Stimulated activated CD4-positive, alpha-beta T cell treated with anti-CD3 and anti-CD28 coated beads, Interleukin-1b, Interleukin-23, amount 100 ng/mL, for 1 hour (primary cell): ENCODE results near the gene CES2.
A peak's percentile ranks its signal among the peaks of the same experiment; 100 is the strongest.
"Not testable (repeated sequence)": the region's sequence is repeated elsewhere in the genome, so short reads cannot be mapped to it uniquely, and the experiment has no call there.

Source experiments
- DNase-seq, 2 donors: peaks; one replicate each; pipeline ENCODE4 v3.0.0-alpha.2; 2020; ENCODE audit warnings: low read depth in 2 of 2

CES2 gene

GRCh38 chr16:66977341-66978113, 42.2 kb downstream of the CES2 start:
- peak; percentile 74 to 92 for DNase-seq

- DNase-seq = no peak
Observed at GRCh38 chr16:66979011-66979717, 43.8 kb downstream of the CES2 start.

GRCh38 chr16:66983033-66983432, 47.7 kb downstream of the CES2 start:
- DNase-seq = no peak

- DNase-seq = no peak
Observed at GRCh38 chr16:66984892-66985311, 49.6 kb downstream of the CES2 start.

GRCh38 chr16:66986559-66986958, 51.2 kb downstream of the CES2 start:
- DNase-seq = no peak

- no peak for DNase-seq
Observed at GRCh38 chr16:66988197-66988788, 53.0 kb downstream of the CES2 start, which contains the start of gene CES4A. TSS of gene CES4A (plus strand) at chr16:66988589. CDS start at chr16:66988773, 184 bp downstream.

- DNase-seq = no peak
Observed at GRCh38 chr16:66991545-66992077, 56.3 kb downstream of the CES2 start.

- DNase-seq = not testable (repeated sequence)
Observed at GRCh38 chr16:66993558-66993957, 58.2 kb downstream of the CES2 start.
